ENCODE measurements around the gene P2RY13. TPM values are rescaled to one million over a fixed set of nuclear protein-coding genes. Genes with fewer than 3 reads are reported as not detected.

Gene P2RY13
- total RNA-seq, 1 donor: not detected

DNA sequence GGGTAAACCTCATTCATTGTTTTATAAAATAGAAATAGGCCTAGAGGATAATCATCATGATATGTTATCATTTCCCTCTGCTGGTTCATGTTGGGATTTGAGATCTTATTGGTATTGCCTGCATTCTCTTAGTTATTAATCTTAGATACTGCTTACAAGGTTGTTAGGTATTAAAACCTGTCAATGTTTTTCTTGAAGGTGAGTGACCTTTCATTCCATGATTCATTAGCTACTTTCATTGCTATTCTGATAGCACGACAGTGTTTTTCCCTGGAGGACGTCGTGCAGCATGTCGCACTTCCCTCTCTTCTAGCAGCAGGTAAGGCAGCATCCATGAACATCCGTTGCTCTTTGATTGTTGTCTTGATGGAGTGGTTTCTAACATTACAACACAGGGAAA is 38.1 kb upstream of the P2RY13 start:
- H3K9me3 ChIP-seq (ENCODE audit: low read depth, low read length): no peaks in the 10 kb centered on the region
- no peaks in the 10 kb centered on the region for H4K20me1 ChIP-seq (ENCODE audit: insufficient read depth, low read length)
- H3K4me1 ChIP-seq (ENCODE audit: insufficient read depth, low read length): peaks cover 32% of the 10 kb centered on the region
- no peak overlapping the region for H3K4me2 ChIP-seq (ENCODE audit: insufficient read depth, low read length)
- peak overlapping the region; percentile 9 for H2AFZ ChIP-seq (ENCODE audit: low read length)
- TF ChIP-seq, protein P1, sequence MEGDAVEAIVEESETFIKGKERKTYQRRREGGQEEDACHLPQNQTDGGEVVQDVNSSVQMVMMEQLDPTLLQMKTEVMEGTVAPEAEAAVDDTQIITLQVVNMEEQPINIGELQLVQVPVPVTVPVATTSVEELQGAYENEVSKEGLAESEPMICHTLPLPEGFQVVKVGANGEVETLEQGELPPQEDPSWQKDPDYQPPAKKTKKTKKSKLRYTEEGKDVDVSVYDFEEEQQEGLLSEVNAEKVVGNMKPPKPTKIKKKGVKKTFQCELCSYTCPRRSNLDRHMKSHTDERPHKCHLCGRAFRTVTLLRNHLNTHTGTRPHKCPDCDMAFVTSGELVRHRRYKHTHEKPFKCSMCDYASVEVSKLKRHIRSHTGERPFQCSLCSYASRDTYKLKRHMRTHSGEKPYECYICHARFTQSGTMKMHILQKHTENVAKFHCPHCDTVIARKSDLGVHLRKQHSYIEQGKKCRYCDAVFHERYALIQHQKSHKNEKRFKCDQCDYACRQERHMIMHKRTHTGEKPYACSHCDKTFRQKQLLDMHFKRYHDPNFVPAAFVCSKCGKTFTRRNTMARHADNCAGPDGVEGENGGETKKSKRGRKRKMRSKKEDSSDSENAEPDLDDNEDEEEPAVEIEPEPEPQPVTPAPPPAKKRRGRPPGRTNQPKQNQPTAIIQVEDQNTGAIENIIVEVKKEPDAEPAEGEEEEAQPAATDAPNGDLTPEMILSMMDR (IDR thresholded peaks at IDR 0.05; ENCODE audit: extremely low read depth, low read depth, low read length): peak; percentile 22
- no peak overlapping the region for H3K4me3 ChIP-seq (ENCODE audit: insufficient read depth, low read length)
- no peaks in the 10 kb centered on the region for H3K27me3 ChIP-seq (ENCODE audit: insufficient read depth, low read length)
- no peak overlapping the region for H3K27ac ChIP-seq (ENCODE audit: low read depth, low read length)
- H3K79me2 ChIP-seq (ENCODE audit: insufficient read depth, low read length): no peaks in the 10 kb centered on the region
- DNase-seq (ENCODE audit: insufficient read length, low spot score, missing footprints): no peak
- no peaks in the 10 kb centered on the region for H3K36me3 ChIP-seq (ENCODE audit: insufficient read depth, low read length)

DNA sequence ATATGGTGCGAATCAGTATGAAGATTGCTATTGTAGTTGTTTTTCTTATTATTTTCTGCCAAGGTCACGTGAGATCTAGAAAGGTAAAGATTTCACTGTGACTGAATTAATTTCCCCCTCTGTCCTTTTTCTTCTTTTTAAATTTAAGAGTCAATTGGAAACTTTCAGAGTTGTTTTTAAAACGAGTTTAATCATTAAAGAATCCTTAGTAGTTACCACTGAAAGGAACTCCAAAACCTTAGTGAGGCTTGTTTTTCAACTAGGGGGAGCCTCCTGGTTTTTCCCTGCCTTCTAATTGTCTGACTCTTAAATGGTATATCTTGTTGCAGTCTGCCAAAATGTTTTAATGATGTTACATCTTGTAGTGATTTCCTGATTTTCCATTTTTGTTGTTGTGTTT is 37.6 kb upstream of the P2RY13 start:
- Histone ChIP-seq H3K36me3 (ENCODE audit: insufficient read depth, low read length) (no peaks in the 10 kb centered on the region), H4K20me1 (ENCODE audit: insufficient read depth, low read length) (no peaks in the 10 kb centered on the region), H3K4me3 (ENCODE audit: insufficient read depth, low read length) (no peak overlapping the region), H3K27ac (ENCODE audit: low read depth, low read length) (no peak overlapping the region), H3K4me2 (ENCODE audit: insufficient read depth, low read length) (no peak overlapping the region), H3K4me1 (ENCODE audit: insufficient read depth, low read length) (peaks cover 32% of the 10 kb centered on the region), H3K9me3 (ENCODE audit: low read depth, low read length) (no peaks in the 10 kb centered on the region), H3K27me3 (ENCODE audit: insufficient read depth, low read length) (no peaks in the 10 kb centered on the region), H3K79me2 (ENCODE audit: insufficient read depth, low read length) (no peaks in the 10 kb centered on the region), H2AFZ (ENCODE audit: low read length) (no peak overlapping the region)
- TF ChIP-seq, protein P1 (IDR thresholded peaks at IDR 0.05; ENCODE audit: extremely low read depth, low read depth, low read length): no peak
- no peak for DNase-seq (ENCODE audit: insufficient read length, low spot score, missing footprints)

DNA sequence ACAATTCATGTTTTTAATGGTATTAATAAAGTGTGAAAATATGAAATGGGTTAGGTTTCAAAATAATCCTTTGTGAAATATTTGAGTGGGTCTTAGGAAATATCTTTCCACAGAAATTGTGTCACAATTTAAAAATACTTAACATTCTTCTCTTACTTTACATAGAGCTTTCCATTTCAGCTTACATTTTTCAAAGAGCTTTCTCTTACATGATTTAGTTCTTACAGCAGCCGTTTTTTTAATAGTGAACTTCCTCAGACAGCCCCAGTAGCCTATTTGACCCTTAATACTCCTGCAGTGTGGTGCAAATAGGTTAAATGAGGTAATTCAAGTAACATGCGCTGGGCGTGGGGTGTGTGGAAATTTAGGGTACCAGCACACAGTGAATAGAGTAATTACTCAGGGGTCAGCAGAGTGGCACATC is 33.4 kb upstream of the P2RY13 start:
- no peak overlapping the region for H2AFZ ChIP-seq (ENCODE audit: low read length)
- no peaks in the 10 kb centered on the region for H3K79me2 ChIP-seq (ENCODE audit: insufficient read depth, low read length)
- TF ChIP-seq, protein P1 (IDR thresholded peaks at IDR 0.05; ENCODE audit: extremely low read depth, low read depth, low read length): no peak
- H3K4me1 ChIP-seq (ENCODE audit: insufficient read depth, low read length): peaks cover 19% of the 10 kb centered on the region
- H3K27ac ChIP-seq (ENCODE audit: low read depth, low read length): no peak overlapping the region
- H3K9me3 ChIP-seq (ENCODE audit: low read depth, low read length): no peaks in the 10 kb centered on the region
- H3K4me2 ChIP-seq (ENCODE audit: insufficient read depth, low read length): peak overlapping the region; percentile 38
- no peaks in the 10 kb centered on the region for H3K27me3 ChIP-seq (ENCODE audit: insufficient read depth, low read length)
- H3K4me3 ChIP-seq (ENCODE audit: insufficient read depth, low read length): no peak overlapping the region
- H4K20me1 ChIP-seq (ENCODE audit: insufficient read depth, low read length): no peaks in the 10 kb centered on the region
- H3K36me3 ChIP-seq (ENCODE audit: insufficient read depth, low read length): no peaks in the 10 kb centered on the region
- DNase-seq (ENCODE audit: insufficient read length, low spot score, missing footprints): no peak

DNA sequence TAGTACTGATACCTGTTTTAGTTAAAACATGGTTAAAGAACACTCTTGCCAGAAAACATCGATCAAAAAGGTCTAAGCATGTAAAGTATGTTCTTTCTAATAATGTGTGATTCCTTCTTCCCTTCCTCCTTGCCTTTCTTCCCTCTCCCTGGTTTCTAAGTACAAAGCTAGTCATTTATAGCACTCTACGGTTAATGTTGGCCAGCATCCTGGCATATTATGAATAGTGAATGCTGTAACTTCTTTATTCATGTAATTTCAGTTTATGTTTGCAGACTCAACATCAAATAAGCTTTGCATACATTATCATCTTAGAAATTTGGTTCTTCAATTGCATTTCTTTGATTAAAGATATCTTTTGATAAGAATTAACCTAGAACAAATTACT is 28.1 kb upstream of the P2RY13 start:
- TF ChIP-seq, protein P1 (IDR thresholded peaks at IDR 0.05; ENCODE audit: extremely low read depth, low read depth, low read length): no peak
- H3K36me3 ChIP-seq (ENCODE audit: insufficient read depth, low read length): no peaks in the 10 kb centered on the region
- H3K4me1 ChIP-seq (ENCODE audit: insufficient read depth, low read length): peaks cover 13% of the 10 kb centered on the region
- no peaks in the 10 kb centered on the region for H3K27me3 ChIP-seq (ENCODE audit: insufficient read depth, low read length)
- no peak for DNase-seq (ENCODE audit: insufficient read length, low spot score, missing footprints)
- no peaks in the 10 kb centered on the region for H3K79me2 ChIP-seq (ENCODE audit: insufficient read depth, low read length)
- peak overlapping the region; percentile 60 for H2AFZ ChIP-seq (ENCODE audit: low read length)
- H3K4me2 ChIP-seq (ENCODE audit: insufficient read depth, low read length): peak overlapping the region; percentile 65
- no peaks in the 10 kb centered on the region for H4K20me1 ChIP-seq (ENCODE audit: insufficient read depth, low read length)
- peak overlapping the region; percentile 20 for H3K4me3 ChIP-seq (ENCODE audit: insufficient read depth, low read length)
- H3K27ac ChIP-seq (ENCODE audit: low read depth, low read length): no peak overlapping the region
- no peaks in the 10 kb centered on the region for H3K9me3 ChIP-seq (ENCODE audit: low read depth, low read length)

Data from osteoblast (primary cell).